ENCODE data around the gene APOL1. TPM values are rescaled to one million over a fixed set of nuclear protein-coding genes. Genes with fewer than 3 reads are reported as not detected.
A peak's percentile ranks its signal among the peaks of the same experiment; 100 is the strongest.

The APOL1 gene
- total and polyA plus RNA-seq, 2 of the 13 experiments (the other 11 are each of a cell fraction or from before 2014, with no cell fraction given), result 20.3 to 75.0 TPM

- TF ChIP-seq ZNF691 (CRISPR knock-in tag; IDR thresholded peaks at IDR 0.05; ENCODE audit: borderline replicate concordance, low read depth) (peak; percentile 61; the same call in 1 of the 2 replicates), PRDM15 (CRISPR knock-in tag; IDR thresholded peaks at IDR 0.05) (peak; percentile 53; the same call in 1 of the 2 replicates), PHB2 (IDR thresholded peaks at IDR 0.05; ENCODE audit: partially characterized antibody) (no peak), HOMEZ (CRISPR knock-in tag; IDR thresholded peaks at IDR 0.05; ENCODE audit: low read depth) (no peak), ZNF564 (CRISPR knock-in tag; IDR thresholded peaks at IDR 0.05) (no peak), NPAS2 (CRISPR knock-in tag; IDR thresholded peaks at IDR 0.05; ENCODE audit: borderline replicate concordance) (no peak), ZNF446 (CRISPR knock-in tag; IDR thresholded peaks at IDR 0.05) (no peak), RXRB (CRISPR knock-in tag; IDR thresholded peaks at IDR 0.05; ENCODE audit: borderline replicate concordance) (no peak), RXRA (CRISPR knock-in tag; IDR thresholded peaks at IDR 0.05) (no peak), FLYWCH1 (CRISPR knock-in tag; IDR thresholded peaks at IDR 0.05) (no peak), ARID5B (CRISPR knock-in tag; IDR thresholded peaks at IDR 0.05) (no peak; the same call in 1 of the 2 replicates), HNF1A (IDR thresholded peaks at IDR 0.05; ENCODE audit: low read depth) (no peak), HNF1A (CRISPR knock-in tag; IDR thresholded peaks at IDR 0.05; ENCODE audit: borderline replicate concordance) (no peak)
Observed at GRCh38 chr22:36221799-36222751, 30.9 kb upstream of the APOL1 start (continued).
